ENCODE results near the gene CROCC2.

GRCh38 chr2:240966906-240967680 lies 61.0 kb downstream of the CROCC2 start:
- TF ChIP-seq CEBPB (IDR thresholded peaks at IDR 0.05) (no peak), CTCF (IDR thresholded peaks at IDR 0.05) (no peak), ESRRA (IDR thresholded peaks at IDR 0.05; ENCODE audit: borderline replicate concordance, low read length) (no peak), POLR2A (IDR thresholded peaks at IDR 0.05; ENCODE audit: low read length) (no peak), MAFK (IDR thresholded peaks at IDR 0.05; ENCODE audit: partially characterized antibody) (no peak), BHLHE40 (IDR thresholded peaks at IDR 0.05; ENCODE audit: low read depth, low read length) (no peak), EP300 (IDR thresholded peaks at IDR 0.05) (no peak), REST (IDR thresholded peaks at IDR 0.05) (no peak)
